Neural progenitor cell (in vitro differentiated cells): ENCODE measurements around the gene TEX101.

ENCODE experiments used
- EZH2 ChIP-seq: fragments of 200-600 bp; sonication (generic); IDR thresholded peaks from 2 replicates; pipeline ENCODE4 v1.6.1; 2017; ENCODE audit warnings: antibody characterized with exemption, mild to moderate bottlenecking, moderate library complexity
- EZH2phosphoT487 ChIP-seq: fragments of 200-600 bp; sonication (generic); IDR thresholded peaks from 2 replicates; pipeline ENCODE4 v1.6.1; 2017; ENCODE audit warnings: antibody characterized with exemption
- TF ChIP-seq, protein P1 (sequence below): fragments of 200-600 bp; sonication (generic); IDR thresholded peaks from 2 replicates; pipeline ENCODE4 v1.5.1; 2017; ENCODE audit warnings: antibody characterized with exemption, mild to moderate bottlenecking

DNA sequence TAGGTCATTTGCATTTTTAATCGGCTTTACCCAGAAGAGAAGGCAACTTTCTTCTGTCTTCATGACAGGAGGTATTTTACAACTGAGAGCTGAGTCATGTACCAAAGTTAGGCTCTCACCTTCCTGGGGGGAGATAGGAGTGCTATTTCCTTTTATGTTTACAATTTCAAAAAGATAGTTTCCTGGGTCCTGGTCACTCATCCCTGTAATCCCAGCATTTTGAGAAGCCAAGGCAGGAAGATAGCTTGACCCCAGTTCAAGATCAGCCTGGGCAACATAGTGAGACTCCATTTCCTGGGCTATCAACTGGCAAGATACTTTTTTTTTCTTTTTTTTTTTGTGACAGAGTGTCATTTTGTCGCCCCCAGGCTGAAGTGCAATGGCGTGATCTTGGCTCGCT, 43.1 kb downstream of the TEX101 start:
- TF ChIP-seq, protein P1, sequence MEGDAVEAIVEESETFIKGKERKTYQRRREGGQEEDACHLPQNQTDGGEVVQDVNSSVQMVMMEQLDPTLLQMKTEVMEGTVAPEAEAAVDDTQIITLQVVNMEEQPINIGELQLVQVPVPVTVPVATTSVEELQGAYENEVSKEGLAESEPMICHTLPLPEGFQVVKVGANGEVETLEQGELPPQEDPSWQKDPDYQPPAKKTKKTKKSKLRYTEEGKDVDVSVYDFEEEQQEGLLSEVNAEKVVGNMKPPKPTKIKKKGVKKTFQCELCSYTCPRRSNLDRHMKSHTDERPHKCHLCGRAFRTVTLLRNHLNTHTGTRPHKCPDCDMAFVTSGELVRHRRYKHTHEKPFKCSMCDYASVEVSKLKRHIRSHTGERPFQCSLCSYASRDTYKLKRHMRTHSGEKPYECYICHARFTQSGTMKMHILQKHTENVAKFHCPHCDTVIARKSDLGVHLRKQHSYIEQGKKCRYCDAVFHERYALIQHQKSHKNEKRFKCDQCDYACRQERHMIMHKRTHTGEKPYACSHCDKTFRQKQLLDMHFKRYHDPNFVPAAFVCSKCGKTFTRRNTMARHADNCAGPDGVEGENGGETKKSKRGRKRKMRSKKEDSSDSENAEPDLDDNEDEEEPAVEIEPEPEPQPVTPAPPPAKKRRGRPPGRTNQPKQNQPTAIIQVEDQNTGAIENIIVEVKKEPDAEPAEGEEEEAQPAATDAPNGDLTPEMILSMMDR = no peak
- TF ChIP-seq EZH2phosphoT487 (no peak), EZH2 (no peak)
